Erythroblast (primary cell): ENCODE results near the gene CAPN10.

Experiments
- DNase-seq, 2 experiments: peaks; one replicate each; lab custom pipeline; 2025; lab: John Stamatoyannopoulos, UW
- GATA1 ChIP-seq: IDR thresholded peaks from 2 replicates; pipeline ENCODE4 v1.6.1; 2011; ENCODE audit warnings: low read depth, mild to moderate bottlenecking, control low read depth, low read length, moderate library complexity
- POLR2A ChIP-seq: IDR thresholded peaks from 2 replicates; pipeline ENCODE4 v1.6.1; 2011; ENCODE audit warnings: mild to moderate bottlenecking, low read length

CAPN10 gene

DNA sequence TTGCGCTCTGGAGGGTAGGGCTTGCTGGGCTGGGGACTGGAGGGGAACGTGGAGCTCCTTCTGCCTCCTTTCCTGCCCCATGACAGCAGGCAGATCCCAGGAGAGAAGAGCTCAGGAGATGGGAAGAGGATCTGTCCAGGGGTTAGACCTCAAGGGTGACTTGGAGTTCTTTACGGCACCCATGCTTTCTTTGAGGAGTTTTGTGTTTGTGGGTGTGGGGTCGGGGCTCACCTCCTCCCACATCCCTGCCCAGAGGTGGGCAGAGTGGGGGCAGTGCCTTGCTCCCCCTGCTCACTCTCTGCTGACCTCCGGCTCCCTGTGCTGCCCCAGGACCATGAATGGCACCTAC lies 43.1 kb downstream of the CAPN10 start:
- DNase-seq = no peak
- TF ChIP-seq POLR2A (no peak), GATA1 (no peak)

DNA sequence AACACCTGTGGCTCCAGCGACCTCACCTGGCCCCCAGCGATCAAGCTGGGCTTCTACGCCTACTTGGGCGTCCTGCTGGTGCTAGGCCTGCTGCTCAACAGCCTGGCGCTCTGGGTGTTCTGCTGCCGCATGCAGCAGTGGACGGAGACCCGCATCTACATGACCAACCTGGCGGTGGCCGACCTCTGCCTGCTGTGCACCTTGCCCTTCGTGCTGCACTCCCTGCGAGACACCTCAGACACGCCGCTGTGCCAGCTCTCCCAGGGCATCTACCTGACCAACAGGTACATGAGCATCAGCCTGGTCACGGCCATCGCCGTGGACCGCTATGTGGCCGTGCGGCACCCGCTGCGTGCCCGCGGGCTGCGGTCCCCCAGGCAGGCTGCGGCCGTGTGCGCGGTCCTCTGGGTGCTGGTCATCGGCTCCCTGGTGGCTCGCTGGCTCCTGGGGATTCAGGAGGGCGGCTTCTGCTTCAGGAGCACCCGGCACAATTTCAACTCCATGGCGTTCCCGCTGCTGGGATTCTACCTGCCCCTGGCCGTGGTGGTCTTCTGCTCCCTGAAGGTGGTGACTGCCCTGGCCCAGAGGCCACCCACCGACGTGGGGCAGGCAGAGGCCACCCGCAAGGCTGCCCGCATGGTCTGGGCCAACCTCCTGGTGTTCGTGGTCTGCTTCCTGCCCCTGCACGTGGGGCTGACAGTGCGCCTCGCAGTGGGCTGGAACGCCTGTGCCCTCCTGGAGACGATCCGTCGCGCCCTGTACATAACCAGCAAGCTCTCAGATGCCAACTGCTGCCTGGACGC lies 43.6 kb downstream of the CAPN10 start:
- no peak for DNase-seq
- no peak for TF ChIP-seq GATA1
- TF ChIP-seq POLR2A = no peak

DNA sequence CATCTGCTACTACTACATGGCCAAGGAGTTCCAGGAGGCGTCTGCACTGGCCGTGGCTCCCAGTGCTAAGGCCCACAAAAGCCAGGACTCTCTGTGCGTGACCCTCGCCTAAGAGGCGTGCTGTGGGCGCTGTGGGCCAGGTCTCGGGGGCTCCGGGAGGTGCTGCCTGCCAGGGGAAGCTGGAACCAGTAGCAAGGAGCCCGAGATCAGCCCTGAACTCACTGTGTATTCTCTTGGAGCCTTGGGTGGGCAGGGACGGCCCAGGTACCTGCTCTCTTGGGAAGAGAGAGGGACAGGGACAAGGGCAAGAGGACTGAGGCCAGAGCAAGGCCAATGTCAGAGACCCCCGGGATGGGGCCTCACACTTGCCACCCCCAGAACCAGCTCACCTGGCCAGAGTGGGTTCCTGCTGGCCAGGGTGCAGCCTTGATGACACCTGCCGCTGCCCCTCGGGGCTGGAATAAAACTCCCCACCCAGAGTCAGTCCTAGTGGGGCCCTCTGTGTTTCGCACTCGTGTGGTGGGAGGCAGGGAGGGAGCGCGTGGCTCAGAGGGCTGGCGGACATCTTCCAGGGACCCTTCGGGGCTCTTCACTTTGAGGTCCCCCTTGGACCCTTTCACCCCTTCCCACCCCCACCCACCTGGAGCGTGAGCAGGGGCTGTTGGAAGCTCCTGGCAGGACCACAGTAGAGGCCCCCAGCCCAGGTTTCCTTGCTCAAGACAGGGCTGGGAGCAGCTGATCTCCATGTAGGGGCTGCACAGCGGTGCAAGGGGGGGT lies 44.4 kb downstream of the CAPN10 start:
- no peak for DNase-seq
- TF ChIP-seq POLR2A (no peak), GATA1 (no peak)

DNA sequence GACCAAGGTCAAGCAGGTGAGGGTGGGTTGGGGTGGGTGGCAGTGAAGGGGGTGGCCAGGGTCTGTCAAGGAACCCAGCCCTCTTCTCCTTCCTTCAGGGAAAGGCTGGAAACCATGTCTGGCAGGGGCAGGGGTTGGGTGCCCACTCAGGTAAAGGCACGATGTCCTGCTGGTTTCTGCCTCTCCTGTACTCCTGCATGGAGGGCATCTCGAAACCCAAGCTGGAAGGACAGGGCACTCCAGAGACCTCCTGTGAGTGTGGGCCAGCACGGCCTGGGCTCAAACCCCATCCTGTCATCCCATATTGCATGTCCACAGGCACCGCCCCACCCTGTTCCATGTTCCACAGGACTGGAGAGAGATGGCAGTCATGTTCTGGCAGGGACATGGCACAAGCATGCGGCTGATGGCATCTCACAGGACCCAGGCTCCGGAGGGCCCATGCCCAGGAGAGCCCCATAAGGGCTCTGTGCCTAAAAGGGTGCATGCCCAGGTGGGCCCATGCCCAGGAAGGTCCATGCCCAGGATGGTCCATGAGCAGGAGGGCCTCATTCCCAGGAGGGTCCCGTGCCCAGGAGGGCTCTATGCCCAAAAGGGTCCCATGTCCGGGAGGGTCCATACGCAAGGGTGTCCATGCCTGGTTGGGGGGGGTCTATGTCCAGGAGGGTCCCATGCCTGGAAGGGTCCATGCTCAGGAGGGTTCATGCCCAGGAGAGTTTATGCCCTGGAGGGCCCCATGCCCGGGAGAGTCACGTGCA lies 45.2 kb downstream of the CAPN10 start:
- DNase-seq = no peak
- TF ChIP-seq POLR2A (no peak), GATA1 (no peak)

DNA sequence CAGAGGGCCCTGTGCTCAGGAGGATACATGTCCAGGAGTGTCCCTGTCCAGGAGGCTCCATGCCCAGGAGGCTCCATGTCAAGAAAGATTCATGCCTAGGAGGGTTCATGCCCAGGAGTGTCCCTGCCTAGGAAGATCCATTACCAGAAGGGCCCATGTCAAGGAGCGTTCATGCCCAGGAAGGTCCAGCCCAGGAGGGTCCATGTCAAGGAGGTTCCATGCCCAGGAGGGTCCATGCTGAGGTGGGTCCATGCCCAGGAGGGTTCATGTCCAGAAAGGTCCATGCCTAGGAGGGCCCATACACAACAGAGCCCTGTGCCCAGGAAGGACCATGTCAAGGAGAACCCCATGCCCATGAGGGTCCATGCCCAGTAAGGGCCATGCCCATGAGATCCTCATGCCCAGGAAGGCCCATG lies 45.8 kb downstream of the CAPN10 start:
- DNase-seq = no peak

DNA sequence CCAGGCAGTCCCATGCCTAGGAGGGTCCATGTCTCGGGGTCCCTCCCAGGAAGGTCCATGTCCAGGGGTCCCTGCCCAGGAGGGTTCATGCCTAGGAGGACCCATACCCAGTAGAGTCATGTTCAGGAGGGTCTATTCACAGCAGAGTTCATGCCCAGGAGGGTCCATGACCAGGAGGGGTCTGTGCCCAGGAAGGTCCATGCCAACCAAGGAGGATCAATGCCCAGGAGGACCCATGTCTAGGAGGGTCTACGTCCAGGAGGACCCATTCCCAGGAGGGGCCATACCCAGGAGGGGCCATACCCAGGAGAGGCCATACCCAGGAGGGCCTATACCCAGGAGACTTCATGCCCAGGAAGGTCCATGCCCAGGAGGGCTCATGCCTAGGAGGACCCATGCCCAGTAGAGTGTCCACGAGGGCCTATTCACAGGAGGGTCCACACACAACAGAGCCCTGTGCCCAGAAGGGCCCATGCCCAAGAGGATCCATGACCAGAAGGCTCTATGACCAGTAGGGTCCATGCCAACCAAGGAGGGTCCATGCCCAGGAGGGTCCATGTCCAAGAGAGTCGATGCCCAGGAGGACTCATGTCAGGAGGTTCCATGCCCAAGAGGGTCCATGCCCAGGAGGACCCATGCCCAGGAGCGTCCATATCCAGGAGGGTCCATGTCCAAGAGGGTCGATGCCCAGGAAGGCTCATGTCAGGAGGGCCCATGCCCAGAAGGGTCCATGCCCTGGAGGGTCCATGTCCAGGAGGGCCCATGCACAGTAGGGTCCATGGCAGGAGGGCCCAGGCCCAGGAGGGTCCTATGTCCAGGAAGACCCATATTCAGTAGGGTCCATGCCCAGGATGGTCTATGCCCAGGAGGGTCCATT lies 48.8 kb downstream of the CAPN10 start:
- no peak for DNase-seq

More for the DNA sequence above, 45.8 kb downstream of the CAPN10 start:
- TF ChIP-seq GATA1 (no peak), POLR2A (no peak)

DNA sequence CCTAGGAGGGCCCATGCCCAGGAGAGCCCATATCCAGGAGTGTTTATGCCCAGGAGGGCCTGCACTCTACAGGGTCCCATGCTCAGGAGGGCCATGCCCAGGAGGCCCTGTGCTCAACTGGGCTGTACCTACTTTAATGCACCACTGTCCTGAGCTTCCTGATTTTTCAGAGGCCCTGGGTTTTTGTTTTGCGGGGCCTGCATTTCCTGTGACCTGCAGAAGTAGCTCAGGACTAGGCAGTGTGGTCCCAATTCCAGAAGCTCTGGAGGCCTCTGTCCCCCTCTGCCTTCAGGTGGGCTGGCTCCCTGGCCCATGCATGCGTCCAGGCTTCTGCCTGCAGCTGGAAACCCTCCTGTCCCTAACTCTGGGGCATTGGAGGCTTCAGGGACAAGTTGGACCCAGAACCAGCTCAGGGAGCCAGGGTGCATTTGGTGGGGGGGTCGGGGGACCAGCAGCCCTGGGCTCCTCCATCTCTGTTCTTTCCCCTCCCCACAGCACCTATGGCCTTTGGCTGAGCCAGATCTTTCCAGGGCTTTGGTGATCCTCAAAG lies 49.5 kb downstream of the CAPN10 start:
- TF ChIP-seq POLR2A (no peak), GATA1 (no peak)
- no peak for DNase-seq

More for the DNA sequence above, 48.8 kb downstream of the CAPN10 start:
- TF ChIP-seq POLR2A = no peak
- TF ChIP-seq GATA1 = no peak

DNA sequence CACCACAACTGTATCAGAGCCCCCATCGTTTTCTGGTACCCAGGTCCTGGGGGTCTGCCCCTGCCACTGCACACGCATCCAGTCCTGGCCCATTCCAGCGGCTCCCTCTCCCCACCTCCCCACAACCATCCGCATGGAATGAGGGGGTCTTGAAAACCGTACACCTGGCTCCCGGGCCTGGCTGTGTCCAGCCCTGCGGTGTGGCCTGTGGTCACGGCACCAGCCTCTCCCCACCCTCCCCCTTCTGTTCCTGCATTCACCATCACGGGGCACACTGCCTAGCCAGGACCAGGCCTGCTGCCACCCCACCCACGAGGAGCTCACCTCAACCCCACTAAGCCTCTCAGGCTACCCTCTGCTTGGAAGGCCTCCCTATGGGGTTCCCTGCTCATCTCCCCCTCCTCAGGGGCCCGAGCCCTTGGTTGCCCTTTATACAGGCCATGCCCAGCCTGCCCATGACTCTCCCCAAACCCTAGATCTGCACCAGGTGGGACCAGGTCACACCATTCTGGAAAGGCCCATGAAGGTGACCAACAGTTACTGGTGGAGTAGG lies 50.1 kb downstream of the CAPN10 start:
- DNase-seq = no peak
- TF ChIP-seq POLR2A = no peak
- TF ChIP-seq GATA1 = no peak

DNA sequence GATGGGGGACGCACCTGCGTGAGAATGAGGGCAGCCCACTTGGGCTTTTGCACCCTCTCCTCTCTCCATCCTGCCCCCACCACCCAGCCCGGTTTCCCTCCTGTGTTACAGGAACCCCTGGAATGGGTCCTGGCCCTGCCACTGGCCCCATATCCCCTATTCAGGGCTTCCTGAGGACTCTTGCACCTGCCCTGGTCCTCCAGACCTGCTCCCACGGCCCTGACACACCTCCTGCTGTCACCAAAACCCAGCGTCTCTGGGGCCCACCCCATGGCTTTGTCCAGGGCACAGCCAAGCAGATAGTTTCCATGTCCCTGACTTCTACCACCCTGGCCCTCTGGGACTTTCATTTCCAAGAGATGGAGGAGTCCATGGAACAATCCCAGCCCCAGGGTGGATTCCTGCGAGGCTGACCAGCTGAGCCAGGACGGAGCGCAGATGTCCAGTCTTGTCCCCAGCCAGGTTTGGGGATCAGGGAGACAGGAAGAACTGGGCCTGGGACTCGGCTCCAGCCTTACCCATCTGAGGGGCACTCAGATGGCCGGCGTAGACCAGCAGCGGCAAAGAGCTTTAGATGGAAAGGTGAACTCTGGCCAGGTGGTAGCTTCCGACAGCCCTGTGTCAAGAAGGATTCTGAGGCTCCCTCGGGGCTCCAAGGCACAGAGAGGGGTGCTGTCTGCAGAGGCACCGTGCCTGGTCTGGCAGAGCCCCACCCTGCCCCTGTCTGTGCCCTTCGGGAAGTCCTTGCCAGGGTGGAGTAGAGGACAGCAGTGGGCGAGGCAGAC lies 50.8 kb downstream of the CAPN10 start:
- DNase-seq = no peak
- TF ChIP-seq POLR2A (no peak), GATA1 (no peak)

DNA sequence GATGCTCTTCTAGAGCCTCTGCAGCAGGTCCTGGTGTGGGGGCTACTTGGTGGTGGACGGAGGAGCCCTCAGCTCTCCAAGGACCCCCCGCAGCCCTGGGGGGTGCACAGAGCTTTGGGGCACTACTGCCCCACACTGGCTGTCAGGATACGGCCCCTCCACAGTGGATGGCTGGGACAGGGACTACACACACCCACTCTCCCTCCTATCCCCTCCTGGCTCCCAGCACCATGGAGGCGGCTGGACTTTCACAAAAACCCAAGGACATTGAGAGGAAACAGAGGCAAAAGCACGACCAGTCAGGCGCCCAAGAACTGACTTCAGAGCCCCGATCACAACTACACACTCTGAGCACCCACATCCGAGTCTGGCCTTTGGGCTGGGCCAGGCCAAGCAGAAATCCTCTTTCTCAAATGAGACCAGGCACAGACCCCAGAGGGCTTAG lies 51.4 kb downstream of the CAPN10 start:
- DNase-seq = no peak
- TF ChIP-seq POLR2A (no peak), GATA1 (no peak)

DNA sequence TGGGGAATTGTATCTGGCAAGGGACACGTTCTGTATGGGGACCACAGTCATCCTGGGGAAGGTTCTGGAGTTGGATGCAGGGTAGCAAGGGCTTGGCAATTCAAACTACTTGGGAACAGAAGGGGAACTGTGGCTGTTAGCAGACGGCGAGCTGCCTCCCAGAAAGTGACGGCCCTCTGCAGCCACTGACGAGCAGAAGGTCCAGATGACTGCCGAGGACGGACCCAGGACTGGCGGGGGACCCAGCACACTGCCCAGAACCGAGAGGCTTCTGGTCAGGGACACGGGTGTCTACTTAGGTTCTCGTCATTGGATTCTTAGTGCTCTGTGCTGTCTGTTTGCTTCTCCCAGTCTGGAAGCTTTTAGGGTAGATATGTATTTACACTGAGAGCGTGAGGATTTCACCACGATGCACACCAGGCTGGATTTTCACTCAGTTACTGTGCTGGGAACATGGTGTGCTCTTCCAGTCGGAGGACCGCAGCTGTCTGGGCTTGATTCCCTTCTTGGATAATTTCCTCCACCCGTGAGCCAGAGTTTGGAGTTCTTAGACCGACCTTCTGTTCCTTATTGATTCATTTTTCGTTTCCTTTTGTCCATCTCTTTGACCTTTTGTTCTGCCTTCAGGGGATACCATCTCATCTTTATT lies 52.1 kb downstream of the CAPN10 start:
- DNase-seq = no peak
- TF ChIP-seq GATA1 = no peak
- no peak for TF ChIP-seq POLR2A
